DOHH2 (cell line): Measurements from ENCODE around the gene SLC25A17.

Source experiments
- CTCF ChIP-seq: fragments of 200-600 bp; sonication (generic); IDR thresholded peaks from one replicate; pipeline ENCODE4 v1.5.1; 2014; ENCODE audit warnings: antibody characterized with exemption, mild to moderate bottlenecking, low read depth, low read length; ENCODE audit not compliant: poor library complexity, severe bottlenecking
- EZH2phosphoT487 ChIP-seq: fragments of 200-600 bp; sonication (generic); IDR thresholded peaks from 2 replicates; pipeline ENCODE4 v1.6.1; 2017; ENCODE audit warnings: borderline replicate concordance, mild to moderate bottlenecking, antibody characterized with exemption, low read length, moderate library complexity, mixed read lengths

DNA sequence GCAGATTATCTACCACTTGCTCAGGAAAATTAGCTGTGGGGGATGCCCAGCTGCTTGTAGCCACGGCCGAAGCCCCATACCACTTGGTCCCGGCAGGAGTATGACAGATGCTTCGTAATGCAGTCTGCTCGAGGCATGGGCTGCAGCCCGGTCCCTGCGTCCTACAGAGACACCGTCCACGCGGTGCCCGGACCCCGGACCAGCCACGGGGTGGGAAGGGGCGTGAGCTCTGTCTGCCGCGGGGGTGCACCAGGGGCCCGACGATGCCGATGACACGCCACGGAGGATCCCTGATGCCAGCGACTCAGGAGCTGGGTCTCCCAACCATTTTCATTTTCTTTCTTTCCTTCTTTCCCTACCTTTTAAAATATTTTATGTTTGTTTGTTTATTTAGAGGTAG lies 30.0 kb downstream of the SLC25A17 start:
- no peak for TF ChIP-seq CTCF
- TF ChIP-seq EZH2phosphoT487: no peak
